Dendritic cell treated with granulocyte-macrophage colony-stimulating factor and Interleukin-4, amounts not matched to agents 40 ng/mL and 50 ng/mL, for 4 days (primary cell): ENCODE measurements around the gene RAP1A.

Source experiments
- H3K27ac Mint-ChIP-seq: one replicate; pipeline ENCODE4 v1.8.0; 2022; ENCODE audit warnings: mild to moderate bottlenecking, mixed read lengths
- H3K27me3 Mint-ChIP-seq: one replicate; pipeline ENCODE4 v1.8.0; 2022; ENCODE audit warnings: mild to moderate bottlenecking, mixed read lengths
- H3K36me3 Mint-ChIP-seq: one replicate; pipeline ENCODE4 v1.8.0; 2022; ENCODE audit warnings: low read depth, mixed read lengths
- H3K4me1 Mint-ChIP-seq: one replicate; pipeline ENCODE4 v1.8.0; 2022; ENCODE audit warnings: low read depth, mixed read lengths
- H3K4me3 Mint-ChIP-seq: one replicate; pipeline ENCODE4 v1.8.0; 2022; ENCODE audit warnings: mild to moderate bottlenecking, moderate library complexity, mixed read lengths
- H3K9me3 Mint-ChIP-seq: one replicate; pipeline ENCODE4 v1.8.0; 2022; ENCODE audit warnings: mixed read lengths
- intact Hi-C: fragments of 100-400 bp; cut with micrococcal nuclease; formaldehyde crosslinking; loops from one replicate; pipeline ENCODE4 v1.15.0; 2022

RAP1A gene

GRCh38 chr1:111591937-111592336, 27.7 kb upstream of the RAP1A start:
- Mint-ChIP-seq H3K36me3 (no peaks in the 10 kb centered on the region), H3K9me3 (no peaks in the 10 kb centered on the region), H3K4me3 (no peak overlapping the region), H3K27ac (peak overlapping the region; percentile 97), H3K27me3 (no peaks in the 10 kb centered on the region), H3K4me1 (peaks cover 41% of the 10 kb centered on the region)
- intact Hi-C loops = loop anchor here (2.0 kb wide), 2 partner anchors 29 to 75 kb away; no protein-coding TSS in a partner anchor

- H3K27ac Mint-ChIP-seq = peak overlapping the region; percentile 97
- peaks cover 42% of the 10 kb centered on the region for H3K4me1 Mint-ChIP-seq
- no peaks in the 10 kb centered on the region for H3K9me3 Mint-ChIP-seq
- H3K36me3 Mint-ChIP-seq = no peaks in the 10 kb centered on the region
- peak overlapping the region; percentile 56 for H3K4me3 Mint-ChIP-seq
- no peaks in the 10 kb centered on the region for H3K27me3 Mint-ChIP-seq
- intact Hi-C loops = loop anchor here (2.0 kb wide), 2 partner anchors 28 to 76 kb away; no protein-coding TSS in a partner anchor
These were observed 26.9 kb upstream of the RAP1A start for GRCh38 chr1:111592389-111593361.

GRCh38 chr1:111593403-111594305, 25.9 kb upstream of the RAP1A start:
- H3K27me3 Mint-ChIP-seq = no peaks in the 10 kb centered on the region
- peak overlapping the region; percentile 97 for H3K27ac Mint-ChIP-seq
- peaks cover 47% of the 10 kb centered on the region for H3K4me1 Mint-ChIP-seq
- no peaks in the 10 kb centered on the region for H3K36me3 Mint-ChIP-seq
- intact Hi-C loops = loop anchor here (2.0 kb wide), 2 partner anchors 27 to 77 kb away; no protein-coding TSS in a partner anchor
- no peaks in the 10 kb centered on the region for H3K9me3 Mint-ChIP-seq
- no peak overlapping the region for H3K4me3 Mint-ChIP-seq

GRCh38 chr1:111594306-111594693, 25.3 kb upstream of the RAP1A start:
- H3K27ac Mint-ChIP-seq = peak overlapping the region; percentile 97
- H3K36me3 Mint-ChIP-seq = no peaks in the 10 kb centered on the region
- peaks cover 47% of the 10 kb centered on the region for H3K4me1 Mint-ChIP-seq
- no peaks in the 10 kb centered on the region for H3K9me3 Mint-ChIP-seq
- no peaks in the 10 kb centered on the region for H3K27me3 Mint-ChIP-seq
- intact Hi-C loops = no loop called here
- H3K4me3 Mint-ChIP-seq = peak overlapping the region; percentile 7

GRCh38 chr1:111595807-111596206, 23.8 kb upstream of the RAP1A start:
- intact Hi-C loops = no loop called here
- no peak overlapping the region for H3K4me3 Mint-ChIP-seq
- H3K9me3 Mint-ChIP-seq = no peaks in the 10 kb centered on the region
- H3K36me3 Mint-ChIP-seq = no peaks in the 10 kb centered on the region
- peaks cover 59% of the 10 kb centered on the region for H3K4me1 Mint-ChIP-seq
- H3K27ac Mint-ChIP-seq = peak overlapping the region; percentile 48
- no peaks in the 10 kb centered on the region for H3K27me3 Mint-ChIP-seq

GRCh38 chr1:111596499-111596898, 23.1 kb upstream of the RAP1A start:
- intact Hi-C loops = no loop called here
- no peak overlapping the region for H3K4me3 Mint-ChIP-seq
- H3K36me3 Mint-ChIP-seq = no peaks in the 10 kb centered on the region
- no peaks in the 10 kb centered on the region for H3K9me3 Mint-ChIP-seq
- peaks cover 65% of the 10 kb centered on the region for H3K4me1 Mint-ChIP-seq
- H3K27me3 Mint-ChIP-seq = no peaks in the 10 kb centered on the region
- H3K27ac Mint-ChIP-seq = peak overlapping the region; percentile 48

- intact Hi-C loops = no loop called here
- no peaks in the 10 kb centered on the region for H3K9me3 Mint-ChIP-seq
- H3K36me3 Mint-ChIP-seq = no peaks in the 10 kb centered on the region
- no peak overlapping the region for H3K4me3 Mint-ChIP-seq
- H3K27me3 Mint-ChIP-seq = no peaks in the 10 kb centered on the region
- H3K4me1 Mint-ChIP-seq = peaks cover 65% of the 10 kb centered on the region
- no peak overlapping the region for H3K27ac Mint-ChIP-seq
These were observed 22.2 kb upstream of the RAP1A start for GRCh38 chr1:111597426-111597825.

- Mint-ChIP-seq H3K27me3 (no peaks in the 10 kb centered on the region), H3K36me3 (no peaks in the 10 kb centered on the region), H3K27ac (peak overlapping the region; percentile 35), H3K4me1 (peaks cover 65% of the 10 kb centered on the region), H3K9me3 (no peaks in the 10 kb centered on the region), H3K4me3 (no peak overlapping the region)
- intact Hi-C loops = no loop called here
These were observed 21.0 kb upstream of the RAP1A start for GRCh38 chr1:111598544-111598943.

GRCh38 chr1:111599781-111600693, 19.6 kb upstream of the RAP1A start:
- peak overlapping the region; percentile 17 for H3K27ac Mint-ChIP-seq
- H3K36me3 Mint-ChIP-seq = no peaks in the 10 kb centered on the region
- H3K27me3 Mint-ChIP-seq = no peaks in the 10 kb centered on the region
- intact Hi-C loops = no loop called here
- no peak overlapping the region for H3K4me3 Mint-ChIP-seq
- H3K9me3 Mint-ChIP-seq = no peaks in the 10 kb centered on the region
- peaks cover 67% of the 10 kb centered on the region for H3K4me1 Mint-ChIP-seq

- no peaks in the 10 kb centered on the region for H3K9me3 Mint-ChIP-seq
- H3K4me3 Mint-ChIP-seq = no peak overlapping the region
- peak overlapping the region; percentile 50 for H3K27ac Mint-ChIP-seq
- H3K36me3 Mint-ChIP-seq = no peaks in the 10 kb centered on the region
- H3K27me3 Mint-ChIP-seq = no peaks in the 10 kb centered on the region
- peaks cover 73% of the 10 kb centered on the region for H3K4me1 Mint-ChIP-seq
- intact Hi-C loops = no loop called here
These were observed 18.7 kb upstream of the RAP1A start for GRCh38 chr1:111600886-111601386.

- no peaks in the 10 kb centered on the region for H3K9me3 Mint-ChIP-seq
- H3K27me3 Mint-ChIP-seq = no peaks in the 10 kb centered on the region
- intact Hi-C loops = no loop called here
- no peak overlapping the region for H3K4me3 Mint-ChIP-seq
- H3K4me1 Mint-ChIP-seq = peaks cover 65% of the 10 kb centered on the region
- H3K36me3 Mint-ChIP-seq = no peaks in the 10 kb centered on the region
- H3K27ac Mint-ChIP-seq = no peak overlapping the region
These were observed 17.3 kb upstream of the RAP1A start for GRCh38 chr1:111602302-111602701.

- H3K4me3 Mint-ChIP-seq = no peak overlapping the region
- intact Hi-C loops = no loop called here
These were observed 16.6 kb upstream of the RAP1A start for GRCh38 chr1:111602974-111603373.

GRCh38 chr1:111603979-111604378, 15.6 kb upstream of the RAP1A start:
- Mint-ChIP-seq H3K27ac (peak overlapping the region; percentile 54), H3K9me3 (no peaks in the 10 kb centered on the region), H3K36me3 (no peaks in the 10 kb centered on the region), H3K4me3 (no peak overlapping the region), H3K27me3 (no peaks in the 10 kb centered on the region), H3K4me1 (peaks cover 60% of the 10 kb centered on the region)
- intact Hi-C loops = no loop called here

More at GRCh38 chr1:111602974-111603373, 16.6 kb upstream of the RAP1A start:
- no peaks in the 10 kb centered on the region for H3K27me3 Mint-ChIP-seq
- H3K36me3 Mint-ChIP-seq = no peaks in the 10 kb centered on the region
- H3K4me1 Mint-ChIP-seq = peaks cover 65% of the 10 kb centered on the region
- H3K27ac Mint-ChIP-seq = no peak overlapping the region
- H3K9me3 Mint-ChIP-seq = no peaks in the 10 kb centered on the region
